ENCODE measurements around the gene TRIP10.

GRCh38 chr19:6716610-6716970 lies 22.9 kb upstream of the TRIP10 start:
- TF ChIP-seq POLR2AphosphoS5 (IDR thresholded peaks at IDR 0.05): no peak
- TF ChIP-seq POLR2A (IDR thresholded peaks at IDR 0.05): no peak
